Measurements from ENCODE around the gene SPATA18.
"Not testable (repeated sequence)": the region's sequence is repeated elsewhere in the genome, so short reads cannot be mapped to it uniquely, and the experiment has no call there.

Gene SPATA18

GRCh38 chr4:52052475-52052780 is 1.3 kb downstream of the SPATA18 start:
- peak; percentile 7 for DNase-seq

GRCh38 chr4:52054254-52054653 is 3.1 kb downstream of the SPATA18 start:
- no peak for DNase-seq

GRCh38 chr4:52057196-52057595 is 6.1 kb downstream of the SPATA18 start:
- no peak for DNase-seq

GRCh38 chr4:52058275-52058674 is 7.2 kb downstream of the SPATA18 start:
- no peak for DNase-seq

GRCh38 chr4:52059372-52059771 is 8.3 kb downstream of the SPATA18 start:
- peak; percentile 32 for DNase-seq

GRCh38 chr4:52069571-52069970 is 18.5 kb downstream of the SPATA18 start:
- DNase-seq: no peak

GRCh38 chr4:52071791-52072546 is 20.9 kb downstream of the SPATA18 start:
- DNase-seq: no peak

GRCh38 chr4:52076731-52077130 is 25.6 kb downstream of the SPATA18 start:
- peak; percentile 8 for DNase-seq

- DNase-seq: no peak
Observed at GRCh38 chr4:52079659-52080058, 28.6 kb downstream of the SPATA18 start.

- no peak for DNase-seq
Observed at GRCh38 chr4:52081216-52081615, 30.1 kb downstream of the SPATA18 start.

- DNase-seq: not testable (repeated sequence)
Observed at GRCh38 chr4:52086425-52086824, 35.3 kb downstream of the SPATA18 start.

GRCh38 chr4:52091801-52092200 is 40.7 kb downstream of the SPATA18 start:
- no peak for DNase-seq

GRCh38 chr4:52093466-52093865 is 42.4 kb downstream of the SPATA18 start:
- DNase-seq: no peak

- no peak for DNase-seq
Observed at GRCh38 chr4:52094376-52095145, 43.5 kb downstream of the SPATA18 start.

GRCh38 chr4:52095374-52095773 is 44.3 kb downstream of the SPATA18 start:
- no peak for DNase-seq

GRCh38 chr4:52096048-52096447 is 44.9 kb downstream of the SPATA18 start:
- no peak for DNase-seq

- no peak for DNase-seq
Observed at GRCh38 chr4:52098618-52099017, 47.5 kb downstream of the SPATA18 start.

- DNase-seq: no peak
Observed at GRCh38 chr4:52099860-52100461, 48.9 kb downstream of the SPATA18 start.

- DNase-seq: no peak
Observed at GRCh38 chr4:52102587-52102986, 51.5 kb downstream of the SPATA18 start.

- no peak for DNase-seq
Observed at GRCh38 chr4:52103319-52103718, 52.2 kb downstream of the SPATA18 start.

GRCh38 chr4:52105276-52105675 is 54.2 kb downstream of the SPATA18 start:
- DNase-seq: no peak

GRCh38 chr4:52106191-52106590 is 55.1 kb downstream of the SPATA18 start:
- DNase-seq: no peak

- DNase-seq: no peak
Observed at GRCh38 chr4:52106660-52107059, 55.6 kb downstream of the SPATA18 start.

GRCh38 chr4:52107336-52107735 is 56.2 kb downstream of the SPATA18 start:
- no peak for DNase-seq

Data from midbrain (tissue), 1 donor.